A549 (cell line): ENCODE data around the gene TSPEAR. TPM values are rescaled to one million over a fixed set of nuclear protein-coding genes. Genes with fewer than 3 reads are reported as not detected.

Source experiments
- ATAC-seq, 2 experiments: fragments of 200-7000 bp in 1 of 2; fragments of >200 bp in 1 of 2; cut with Nextera tagmentation in 1 of 2; cut with Tn5 transposase in 1 of 2; 3 replicates each; pipeline versions ENCODE4 v1.8.0 to v1.9.1; 2018 to 2020; ENCODE audit warnings: mild to moderate bottlenecking in 1 of 2, moderate library complexity in 1 of 2
- CTCF ChIA-PET: fragments of 300-600 bp; sonication (Branson Sonifier 250); formaldehyde crosslinking; extraction: SDS; loops from one replicate; lab custom pipeline; 2021; ENCODE audit warnings: antibody characterized with exemption, inconsistent platforms; lab: Yijun Ruan, JAX
- POLR2A ChIA-PET: fragments of 350-600 bp; formaldehyde crosslinking; extraction: SDS; loops from one replicate; lab custom pipeline; 2021; ENCODE audit warnings: antibody characterized with exemption, inconsistent platforms; lab: Yijun Ruan, JAX
- DNase-seq, 2 experiments: peaks; one replicate each; pipeline versions ENCODE4 v3.0.0 to v3.0.0-alpha.2; 2011 to 2016; ENCODE audit warnings: low read depth in 1 of 2, low spot score in 1 of 2
- FAIRE-seq: peaks from 2 replicates; lab custom pipeline; 2011; peaks lifted over from hg19 to GRCh38; lab: Jason Lieb, UNC
- H3K27ac ChIP-seq, 2 experiments: fragments of >200 bp; sonication (Bioruptor Twin); formaldehyde crosslinking; 3 replicates each; pipeline ENCODE4 v1.5.1; 2016 to 2017
- H3K4me1 ChIP-seq: fragments of >200 bp; sonication (Bioruptor Twin); formaldehyde crosslinking; 3 replicates; pipeline ENCODE4 v1.6.1; 2016
- H3K4me2 ChIP-seq: fragments of >200 bp; sonication (Bioruptor Twin); formaldehyde crosslinking; 3 replicates; pipeline ENCODE4 v1.6.1; 2016
- H3K4me3 ChIP-seq: fragments of >200 bp; sonication (Bioruptor Twin); formaldehyde crosslinking; 3 replicates; pipeline ENCODE4 v1.5.1; 2016
- H3K9me3 ChIP-seq: fragments of >200 bp; sonication (Bioruptor Twin); formaldehyde crosslinking; 3 replicates; pipeline ENCODE4 v1.6.1; 2016
- CEBPB ChIP-seq, 2 experiments: fragments of >200 bp in 1 of 2; sonication (Bioruptor Twin) in 1 of 2; formaldehyde crosslinking in 1 of 2; IDR thresholded peaks; 2 replicates each; pipeline ENCODE4 v1.6.1; 2012 to 2016
- EHF ChIP-seq: fragments of 250-450 bp; sonication (Bioruptor Pico); IDR thresholded peaks from 2 replicates; pipeline ENCODE4 v1.5.0; 2020; ENCODE audit warnings: mild to moderate bottlenecking
- EHMT2 ChIP-seq: fragments of 200-600 bp; sonication (generic); IDR thresholded peaks from 2 replicates; pipeline ENCODE4 v1.6.1; 2016; ENCODE audit warnings: antibody characterized with exemption, low read depth, mild to moderate bottlenecking, moderate library complexity
- EP300 ChIP-seq, 2 experiments: fragments of >200 bp; sonication (Bioruptor Twin); formaldehyde crosslinking; IDR thresholded peaks; 2 replicates in 1 of 2; 3 replicates in 1 of 2; pipeline ENCODE4 v1.6.1; 2016 to 2017
- ESRRA ChIP-seq: fragments of 150-350 bp; IDR thresholded peaks from 2 replicates; pipeline ENCODE4 v1.6.1; 2014; ENCODE audit warnings: mild to moderate bottlenecking, low read length, borderline replicate concordance
- HDAC2 ChIP-seq: fragments of 200-600 bp; sonication (generic); IDR thresholded peaks from 2 replicates; pipeline ENCODE4 v1.6.1; 2016
- JUNB ChIP-seq: fragments of >200 bp; sonication (Bioruptor Twin); formaldehyde crosslinking; IDR thresholded peaks from 2 replicates; pipeline ENCODE4 v1.6.1; 2016
- NFE2L2 ChIP-seq: fragments of 150-350 bp; conservative IDR thresholded peaks from 2 replicates; pipeline ENCODE4 v1.6.1; 2014; ENCODE audit warnings: low read length
- NPAS2 ChIP-seq: fragments of 250-450 bp; sonication (Bioruptor Pico); IDR thresholded peaks from 2 replicates; pipeline ENCODE4 v1.8.0; 2022; ENCODE audit warnings: mild to moderate bottlenecking, moderate library complexity, borderline replicate concordance
- POLR2A ChIP-seq: IDR thresholded peaks from 2 replicates; pipeline ENCODE4 v1.6.1; 2012; ENCODE audit warnings: mild to moderate bottlenecking, low read length
- RNF2 ChIP-seq: fragments of 200-600 bp; sonication (generic); IDR thresholded peaks from 2 replicates; pipeline ENCODE4 v1.6.1; 2016; ENCODE audit warnings: low read depth, mild to moderate bottlenecking, antibody characterized with exemption, moderate library complexity, borderline replicate concordance
- SREBF2 ChIP-seq: fragments of 450-650 bp; IDR thresholded peaks from 2 replicates; pipeline ENCODE4 v1.6.1; 2014; ENCODE audit warnings: mild to moderate bottlenecking, moderate library complexity
- WGBS: methylation state at CpG from one replicate; pipeline ENCODE4 v1.1.6; 2017; ENCODE audit errors: missing lambda C conversion rate; 5-methylcytosine and 5-hydroxymethylcytosine counted together
- polyA plus RNA-seq, 4 experiments: library from polyadenylated mRNA; depleted of rRNA in 3 of 4; stranded (reverse); fragments of >200 nt; fragmentation: RNase III in 1 of 4; extraction: RNeasy Plus Mini Kit Qiagen cat#74134 plus additional on column Dnase treatment in 1 of 4; gene quantifications; 2 replicates in 3 of 4; 3 replicates in 1 of 4; pipeline ENCODE4 v1.2.3, GENCODE V29; 2011 to 2017
- TF ChIP-seq, protein P1 (sequence below): fragments of >200 bp; sonication (Bioruptor Twin); formaldehyde crosslinking; IDR thresholded peaks from 3 replicates; pipeline ENCODE4 v1.6.1; 2016
- TF ChIP-seq, protein P2 (sequence below): fragments of 150-350 bp; IDR thresholded peaks from 2 replicates; pipeline ENCODE4 v1.6.1; 2014; ENCODE audit warnings: low read depth, mild to moderate bottlenecking, low read length
- TF ChIP-seq, protein P3 (sequence below): fragments of 450-650 bp; IDR thresholded peaks from 2 replicates; pipeline ENCODE4 v1.6.1; 2014; ENCODE audit warnings: antibody characterized with exemption
- TF ChIP-seq, protein P4 (sequence below): IDR thresholded peaks from 2 replicates; pipeline ENCODE4 v1.6.1; 2012; ENCODE audit warnings: low read depth, borderline replicate concordance
- TF ChIP-seq, protein P5 (sequence below): fragments of 250-450 bp; sonication (Bioruptor Pico); IDR thresholded peaks from 2 replicates; pipeline ENCODE4 v1.5.0; 2020; ENCODE audit warnings: low read depth, mild to moderate bottlenecking, moderate library complexity
- TF ChIP-seq, protein P6 (sequence below): IDR thresholded peaks from 2 replicates; pipeline ENCODE4 v1.6.1; 2012
- TF ChIP-seq, protein P7 (sequence below): fragments of >200 bp; sonication (Bioruptor Twin); formaldehyde crosslinking; IDR thresholded peaks from 2 replicates; pipeline ENCODE4 v1.6.1; 2016
- TF ChIP-seq, protein P8 (sequence below): fragments of 250-450 bp; sonication (Bioruptor Pico); IDR thresholded peaks from 2 replicates; pipeline ENCODE4 v1.5.0; 2021; ENCODE audit warnings: mild to moderate bottlenecking, moderate library complexity, borderline replicate concordance

The TSPEAR gene
- polyA plus RNA-seq, 2 of the 4 experiments (the other 2 are of a cell fraction): not detected

DNA sequence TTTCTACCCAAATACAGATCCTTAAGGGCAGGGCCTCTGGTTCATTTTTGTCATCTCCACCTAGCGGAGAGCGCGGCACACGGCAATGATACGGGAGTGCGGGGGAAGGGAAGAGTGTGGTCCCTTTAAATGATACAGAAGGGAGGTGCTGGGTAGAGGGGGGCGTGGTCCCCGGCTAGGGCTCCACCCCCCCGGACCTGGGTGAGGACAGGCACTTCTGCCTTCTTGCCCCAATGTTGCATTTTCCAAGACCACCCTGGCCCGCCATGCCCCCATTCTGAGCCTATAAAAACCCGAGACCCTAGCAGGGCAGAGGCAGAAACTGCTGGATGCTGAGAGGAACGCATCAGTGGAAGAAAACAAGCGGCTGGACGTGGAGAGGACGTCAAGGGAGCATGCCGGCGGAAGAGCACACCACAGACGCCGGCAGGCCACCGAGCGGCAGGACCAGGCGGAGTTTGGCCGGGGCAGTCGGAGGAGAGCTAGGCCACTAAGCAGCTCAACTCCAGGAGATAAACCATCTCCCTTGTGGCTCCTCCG is 226.0 kb downstream of the TSPEAR start (continued):
- TF ChIP-seq, protein P1, sequence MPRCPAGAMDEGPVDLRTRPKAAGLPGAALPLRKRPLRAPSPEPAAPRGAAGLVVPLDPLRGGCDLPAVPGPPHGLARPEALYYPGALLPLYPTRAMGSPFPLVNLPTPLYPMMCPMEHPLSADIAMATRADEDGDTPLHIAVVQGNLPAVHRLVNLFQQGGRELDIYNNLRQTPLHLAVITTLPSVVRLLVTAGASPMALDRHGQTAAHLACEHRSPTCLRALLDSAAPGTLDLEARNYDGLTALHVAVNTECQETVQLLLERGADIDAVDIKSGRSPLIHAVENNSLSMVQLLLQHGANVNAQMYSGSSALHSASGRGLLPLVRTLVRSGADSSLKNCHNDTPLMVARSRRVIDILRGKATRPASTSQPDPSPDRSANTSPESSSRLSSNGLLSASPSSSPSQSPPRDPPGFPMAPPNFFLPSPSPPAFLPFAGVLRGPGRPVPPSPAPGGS: no peak
- TF ChIP-seq ESRRA: no peak
- TF ChIP-seq, protein P2, sequence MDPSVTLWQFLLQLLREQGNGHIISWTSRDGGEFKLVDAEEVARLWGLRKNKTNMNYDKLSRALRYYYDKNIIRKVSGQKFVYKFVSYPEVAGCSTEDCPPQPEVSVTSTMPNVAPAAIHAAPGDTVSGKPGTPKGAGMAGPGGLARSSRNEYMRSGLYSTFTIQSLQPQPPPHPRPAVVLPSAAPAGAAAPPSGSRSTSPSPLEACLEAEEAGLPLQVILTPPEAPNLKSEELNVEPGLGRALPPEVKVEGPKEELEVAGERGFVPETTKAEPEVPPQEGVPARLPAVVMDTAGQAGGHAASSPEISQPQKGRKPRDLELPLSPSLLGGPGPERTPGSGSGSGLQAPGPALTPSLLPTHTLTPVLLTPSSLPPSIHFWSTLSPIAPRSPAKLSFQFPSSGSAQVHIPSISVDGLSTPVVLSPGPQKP: no peak
- no peak for TF ChIP-seq JUNB

DNA sequence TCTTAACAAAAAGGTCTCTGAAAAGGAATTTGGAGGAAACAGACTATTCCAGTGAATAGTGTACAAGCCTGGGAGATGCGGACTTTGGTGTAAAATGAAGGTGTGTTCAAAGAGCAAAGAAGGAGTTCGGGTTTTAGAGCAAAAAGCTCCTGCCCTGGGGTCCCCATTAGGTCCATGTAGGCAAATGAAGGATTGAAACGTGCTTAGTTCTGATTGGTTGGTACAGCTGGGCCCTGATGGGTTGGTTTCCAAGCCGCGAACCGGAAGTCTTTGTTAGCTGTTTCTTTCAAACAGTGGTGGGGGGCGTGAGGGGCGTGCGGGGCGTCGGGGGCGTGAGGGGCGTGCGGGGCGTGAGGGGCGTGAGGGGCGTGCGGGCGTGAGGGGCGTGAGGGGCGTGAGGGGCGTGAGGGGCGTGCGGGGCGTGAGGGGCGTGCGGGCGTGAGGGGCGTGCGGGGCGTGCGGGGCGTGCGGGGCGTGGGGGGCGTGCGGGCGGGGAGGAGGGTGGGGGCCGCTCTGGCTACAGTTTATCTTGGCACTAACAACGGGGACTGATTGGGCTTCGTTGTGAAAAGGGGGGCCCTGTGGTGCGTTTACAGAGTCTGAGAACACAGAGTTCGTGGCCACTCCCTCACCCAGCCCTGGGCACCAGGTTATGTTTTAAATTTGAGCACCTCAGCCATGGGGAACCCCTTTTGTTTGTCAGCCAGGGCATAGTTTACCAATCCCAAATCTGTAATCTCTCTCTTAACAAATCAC is 226.7 kb downstream of the TSPEAR start:
- POLR2A ChIA-PET: no interaction called here
- DNase-seq (no peak), FAIRE-seq (no peak), ATAC-seq (peak; percentile 28 to 34; a peak in 3 of 6 replicates)
- CTCF ChIA-PET: interaction anchor here (0.9 to 1.1 kb wide), 2 partner anchors 17 to 133 kb away, joined by 3 read pairs; no protein-coding TSS in a partner anchor
- WGBS: 48% methylated on average over 10 of the region's 43 CpGs
- no peak overlapping the region for H3K4me3 ChIP-seq
- no peak overlapping the region for H3K27ac ChIP-seq
- TF ChIP-seq POLR2A (no peak), HDAC2 (no peak), CEBPB (IDR thresholded peaks at IDR 0.05) (no peak), SREBF2 (no peak)
- H3K9me3 ChIP-seq: no peaks in the 10 kb centered on the region
- H3K4me1 ChIP-seq: no peaks in the 10 kb centered on the region
- H3K4me2 ChIP-seq: peak overlapping the region; percentile 74; the same call in 2 of the 3 replicates

DNA sequence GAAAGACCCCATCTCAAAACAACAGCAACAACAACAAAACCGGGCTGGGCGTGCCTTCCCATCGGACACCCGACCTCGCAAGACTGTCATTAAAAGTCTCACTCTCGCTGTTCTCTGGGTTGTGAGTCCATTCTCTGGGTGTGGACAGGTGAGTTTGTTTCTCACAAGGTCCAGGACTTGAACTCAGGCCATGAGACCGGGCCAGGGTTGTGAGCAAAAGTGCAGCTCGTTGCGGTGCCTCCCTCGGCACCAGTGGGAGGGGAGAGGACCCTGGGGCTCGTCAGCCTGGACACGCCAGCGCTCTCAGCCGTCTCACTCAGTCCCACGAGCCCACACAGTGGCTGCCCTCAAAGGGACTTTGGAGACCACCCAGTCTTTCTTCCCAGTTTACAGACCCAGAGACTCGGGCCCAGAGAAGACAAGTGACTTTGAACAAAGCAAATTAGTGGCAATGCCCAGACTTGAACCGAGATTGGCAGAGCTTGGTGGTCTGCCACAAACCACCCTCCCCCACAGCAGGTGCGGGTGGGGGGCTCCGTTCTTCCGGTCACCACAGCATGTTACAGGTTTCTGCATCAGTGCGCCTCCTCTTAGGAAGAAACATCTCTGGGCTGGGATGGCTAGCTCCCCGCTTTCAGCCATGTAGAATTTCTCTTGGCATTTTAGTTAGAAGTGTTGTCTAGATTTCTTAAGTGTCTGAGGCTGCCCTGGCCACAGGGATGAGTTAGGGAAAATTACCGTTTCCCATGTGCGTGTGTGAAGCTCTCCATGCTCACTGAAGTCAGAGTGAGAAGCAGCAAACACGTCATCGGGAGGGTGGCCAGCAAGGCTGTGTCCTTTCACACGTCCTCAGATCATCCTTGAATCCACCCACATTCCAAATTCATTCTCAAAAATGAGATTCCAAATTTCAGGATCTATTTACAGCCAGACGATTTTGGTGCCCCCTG is 227.8 kb downstream of the TSPEAR start:
- Histone ChIP-seq H3K4me2 (no peak overlapping the region), H3K9me3 (no peaks in the 10 kb centered on the region), H3K4me3 (no peak overlapping the region), H3K27ac (no peak overlapping the region), H3K4me1 (no peaks in the 10 kb centered on the region)
- ATAC-seq (no peak), DNase-seq (no peak), FAIRE-seq (no peak)
- POLR2A ChIA-PET: no interaction called here
- CTCF ChIA-PET: interaction anchor here (0.9 to 1.1 kb wide), 2 partner anchors 18 to 131 kb away, joined by 3 read pairs; no protein-coding TSS in a partner anchor
- WGBS: 65% methylated on average over 23 of the region's 28 CpGs
- TF ChIP-seq, protein P3, sequence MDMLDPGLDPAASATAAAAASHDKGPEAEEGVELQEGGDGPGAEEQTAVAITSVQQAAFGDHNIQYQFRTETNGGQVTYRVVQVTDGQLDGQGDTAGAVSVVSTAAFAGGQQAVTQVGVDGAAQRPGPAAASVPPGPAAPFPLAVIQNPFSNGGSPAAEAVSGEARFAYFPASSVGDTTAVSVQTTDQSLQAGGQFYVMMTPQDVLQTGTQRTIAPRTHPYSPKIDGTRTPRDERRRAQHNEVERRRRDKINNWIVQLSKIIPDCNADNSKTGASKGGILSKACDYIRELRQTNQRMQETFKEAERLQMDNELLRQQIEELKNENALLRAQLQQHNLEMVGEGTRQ: no peak
- TF ChIP-seq JUNB (no peak), EP300 (IDR thresholded peaks at IDR 0.05) (no peak), NPAS2 (no peak), RNF2 (no peak), EHF (CRISPR knock-in tag) (no peak), NFE2L2 (no peak), CEBPB (IDR thresholded peaks at IDR 0.05) (no peak), EHMT2 (no peak)
- TF ChIP-seq, protein P4, sequence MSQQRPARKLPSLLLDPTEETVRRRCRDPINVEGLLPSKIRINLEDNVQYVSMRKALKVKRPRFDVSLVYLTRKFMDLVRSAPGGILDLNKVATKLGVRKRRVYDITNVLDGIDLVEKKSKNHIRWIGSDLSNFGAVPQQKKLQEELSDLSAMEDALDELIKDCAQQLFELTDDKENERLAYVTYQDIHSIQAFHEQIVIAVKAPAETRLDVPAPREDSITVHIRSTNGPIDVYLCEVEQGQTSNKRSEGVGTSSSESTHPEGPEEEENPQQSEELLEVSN: no peak
- TF ChIP-seq, protein P5, sequence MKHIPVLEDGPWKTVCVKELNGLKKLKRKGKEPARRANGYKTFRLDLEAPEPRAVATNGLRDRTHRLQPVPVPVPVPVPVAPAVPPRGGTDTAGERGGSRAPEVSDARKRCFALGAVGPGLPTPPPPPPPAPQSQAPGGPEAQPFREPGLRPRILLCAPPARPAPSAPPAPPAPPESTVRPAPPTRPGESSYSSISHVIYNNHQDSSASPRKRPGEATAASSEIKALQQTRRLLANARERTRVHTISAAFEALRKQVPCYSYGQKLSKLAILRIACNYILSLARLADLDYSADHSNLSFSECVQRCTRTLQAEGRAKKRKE (CRISPR knock-in tag): no peak
- TF ChIP-seq, protein P6, sequence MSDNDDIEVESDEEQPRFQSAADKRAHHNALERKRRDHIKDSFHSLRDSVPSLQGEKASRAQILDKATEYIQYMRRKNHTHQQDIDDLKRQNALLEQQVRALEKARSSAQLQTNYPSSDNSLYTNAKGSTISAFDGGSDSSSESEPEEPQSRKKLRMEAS: no peak
- TF ChIP-seq, protein P7, sequence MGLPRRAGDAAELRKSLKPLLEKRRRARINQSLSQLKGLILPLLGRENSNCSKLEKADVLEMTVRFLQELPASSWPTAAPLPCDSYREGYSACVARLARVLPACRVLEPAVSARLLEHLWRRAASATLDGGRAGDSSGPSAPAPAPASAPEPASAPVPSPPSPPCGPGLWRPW: no peak
- TF ChIP-seq, protein P8, sequence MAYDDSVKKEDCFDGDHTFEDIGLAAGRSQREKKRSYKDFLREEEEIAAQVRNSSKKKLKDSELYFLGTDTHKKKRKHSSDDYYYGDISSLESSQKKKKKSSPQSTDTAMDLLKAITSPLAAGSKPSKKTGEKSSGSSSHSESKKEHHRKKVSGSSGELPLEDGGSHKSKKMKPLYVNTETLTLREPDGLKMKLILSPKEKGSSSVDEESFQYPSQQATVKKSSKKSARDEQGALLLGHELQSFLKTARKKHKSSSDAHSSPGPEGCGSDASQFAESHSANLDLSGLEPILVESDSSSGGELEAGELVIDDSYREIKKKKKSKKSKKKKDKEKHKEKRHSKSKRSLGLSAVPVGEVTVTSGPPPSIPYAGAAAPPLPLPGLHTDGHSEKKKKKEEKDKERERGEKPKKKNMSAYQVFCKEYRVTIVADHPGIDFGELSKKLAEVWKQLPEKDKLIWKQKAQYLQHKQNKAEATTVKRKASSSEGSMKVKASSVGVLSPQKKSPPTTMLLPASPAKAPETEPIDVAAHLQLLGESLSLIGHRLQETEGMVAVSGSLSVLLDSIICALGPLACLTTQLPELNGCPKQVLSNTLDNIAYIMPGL: no peak
